ENCODE data around the gene PSME2.
"Not testable (repeated sequence)": the region's sequence is repeated elsewhere in the genome, so short reads cannot be mapped to it uniquely, and the experiment has no call there.

Gene PSME2

DNA sequence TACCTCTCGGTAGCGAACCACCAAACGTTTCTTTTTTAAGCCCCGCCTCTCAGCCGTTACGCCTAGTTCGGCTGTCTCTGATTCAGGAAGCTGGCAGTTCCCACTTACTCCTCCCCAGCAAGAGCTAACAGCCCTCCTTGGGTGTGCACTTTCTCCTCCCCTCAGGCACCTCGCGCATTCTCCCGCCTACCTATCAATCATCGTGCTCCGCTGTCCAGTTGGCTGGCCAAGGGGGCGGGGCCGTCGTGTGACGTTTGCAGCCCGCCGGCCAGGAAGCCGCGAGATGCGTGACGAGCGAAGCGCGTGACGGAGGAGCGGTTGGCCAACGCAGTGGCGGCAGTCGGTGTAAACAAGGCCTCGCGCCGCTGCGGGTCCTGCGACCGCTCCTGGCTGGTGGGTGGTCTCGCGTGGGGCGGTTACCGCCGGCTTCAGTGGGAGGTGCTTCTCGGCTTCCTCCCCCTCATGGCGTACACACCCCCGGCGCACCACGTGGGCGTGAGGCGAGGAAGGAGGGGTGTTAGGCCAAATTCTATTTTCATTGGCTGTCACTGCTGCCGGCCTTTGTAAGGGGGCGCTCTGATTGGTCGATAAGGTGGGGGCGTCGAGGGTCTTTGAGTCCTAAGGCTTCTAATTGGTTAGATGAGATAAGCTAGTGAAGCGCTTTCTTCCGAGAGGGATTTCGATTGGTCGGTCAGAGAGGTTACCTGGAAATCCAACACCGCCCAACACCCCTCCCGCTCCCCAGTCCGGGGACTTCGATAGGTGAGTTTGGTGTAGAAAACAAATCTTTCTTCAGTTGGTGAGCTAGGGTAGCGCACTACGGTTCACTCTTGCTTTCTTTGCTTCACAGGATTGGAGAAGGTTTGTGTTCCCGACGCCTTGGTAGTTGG lies 31.6 kb downstream of the PSME2 start, which contains the start of the genes DCAF11 and NRL:
TSS of gene DCAF11 (plus strand) at position 246 of the 890 bp plus-strand sequence. CDS start 818 bp downstream, outside the sequence.
TSS of gene NRL (minus strand) at position 418 of the 890 bp plus-strand sequence. CDS start 32,101 bp downstream, outside the sequence.
- peak; percentile 96 to 97 for DNase-seq (ENCODE audit: low read depth in 2 of 2)

DNA sequence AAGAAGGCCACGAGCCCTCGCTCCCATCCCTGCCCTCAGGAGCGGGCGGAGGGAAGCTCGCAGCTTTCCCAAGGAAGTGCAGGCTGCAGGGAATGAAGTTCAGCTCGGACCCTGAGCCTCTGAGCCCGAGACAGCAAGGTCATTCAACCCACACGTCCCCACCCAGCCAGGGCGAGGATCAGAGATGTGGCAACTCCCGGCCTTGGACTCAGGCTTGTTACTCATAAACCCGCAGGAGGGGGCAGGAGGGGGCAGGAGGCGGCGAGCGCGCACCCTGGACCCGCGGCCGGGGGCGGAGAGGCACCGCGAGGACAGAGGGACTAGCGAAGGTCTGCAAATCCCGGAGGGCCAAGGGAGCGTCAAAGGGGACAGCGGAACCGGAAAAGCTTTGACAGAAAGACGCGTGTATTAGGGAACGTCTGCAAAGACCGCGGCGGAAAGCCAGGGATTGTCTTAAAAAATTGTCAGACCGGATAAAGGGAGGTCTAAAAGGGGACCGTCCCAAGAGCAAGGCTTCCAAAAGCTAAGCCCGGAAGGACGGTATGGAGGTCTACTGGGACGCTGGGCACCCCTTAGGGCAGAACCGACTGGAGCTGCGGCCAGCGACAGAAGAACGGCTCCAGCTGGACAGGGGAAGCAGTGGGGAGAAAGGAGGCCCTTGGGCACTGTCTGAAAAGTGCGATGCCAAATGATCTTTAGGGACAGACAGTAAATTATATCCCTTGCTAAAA lies 32.4 kb downstream of the PSME2 start:
- peak; percentile 77 to 83 for DNase-seq (ENCODE audit: low read depth in 2 of 2)

DNA sequence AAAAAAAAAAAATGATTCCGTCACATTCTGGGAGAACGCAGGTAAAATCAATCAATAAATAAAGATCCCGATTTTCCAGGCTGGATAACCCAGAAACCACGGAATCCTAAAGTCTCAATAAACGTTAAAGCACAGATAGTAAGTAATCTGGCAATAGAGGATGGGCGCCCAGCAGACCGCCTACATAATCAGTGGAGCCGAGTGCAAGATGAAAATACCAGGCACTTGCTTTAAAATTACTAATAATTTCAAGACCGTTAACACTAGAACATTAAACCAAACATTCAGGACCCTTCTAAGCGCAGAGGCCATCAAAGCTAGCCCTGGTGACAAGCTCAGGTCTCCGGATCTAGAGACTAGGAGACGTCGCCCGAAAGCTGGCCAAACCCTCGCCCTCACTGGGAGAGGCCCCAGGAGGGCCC lies 33.0 kb downstream of the PSME2 start:
- no peak for DNase-seq (ENCODE audit: low read depth in 2 of 2)

DNA sequence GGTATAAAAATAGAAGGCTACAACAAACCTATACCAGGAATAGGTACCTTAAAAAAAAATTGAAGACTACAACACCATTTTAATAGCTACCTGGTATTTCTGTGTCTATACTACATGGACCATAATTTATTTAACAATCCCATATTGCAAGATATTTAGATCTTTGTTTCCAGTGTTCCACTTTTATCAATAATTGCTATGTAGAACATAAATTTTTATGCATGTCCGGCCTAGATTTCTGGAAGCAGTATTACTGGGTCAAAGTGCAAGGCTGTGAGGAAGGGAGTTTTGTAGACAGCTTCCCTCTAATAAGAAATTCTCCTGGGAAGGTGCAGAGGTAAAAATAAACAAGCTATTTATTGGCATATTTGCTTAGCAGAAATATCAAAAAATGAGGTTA lies 35.9 kb downstream of the PSME2 start:
- DNase-seq (ENCODE audit: low read depth in 2 of 2) = no peak

DNA sequence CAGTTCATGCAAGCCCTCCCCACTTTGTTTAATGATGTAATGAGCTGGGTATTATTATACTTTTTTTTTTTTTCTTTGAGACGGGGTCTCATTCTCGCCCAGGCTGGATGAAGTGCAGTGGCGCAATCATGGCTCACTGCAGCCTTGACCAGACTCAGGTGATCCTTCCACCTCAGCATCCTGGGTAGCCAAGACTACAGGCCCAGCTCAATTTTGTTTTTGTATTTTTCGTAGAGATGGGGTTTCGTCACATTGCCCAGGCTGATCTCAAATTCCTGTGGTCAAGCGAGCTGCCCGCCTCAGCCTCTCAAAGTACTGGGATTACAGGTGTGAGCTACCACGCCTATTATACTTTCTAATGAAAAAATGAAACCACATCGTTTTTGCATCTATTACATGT lies 36.4 kb downstream of the PSME2 start:
- DNase-seq (ENCODE audit: low read depth in 2 of 2) = no peak

DNA sequence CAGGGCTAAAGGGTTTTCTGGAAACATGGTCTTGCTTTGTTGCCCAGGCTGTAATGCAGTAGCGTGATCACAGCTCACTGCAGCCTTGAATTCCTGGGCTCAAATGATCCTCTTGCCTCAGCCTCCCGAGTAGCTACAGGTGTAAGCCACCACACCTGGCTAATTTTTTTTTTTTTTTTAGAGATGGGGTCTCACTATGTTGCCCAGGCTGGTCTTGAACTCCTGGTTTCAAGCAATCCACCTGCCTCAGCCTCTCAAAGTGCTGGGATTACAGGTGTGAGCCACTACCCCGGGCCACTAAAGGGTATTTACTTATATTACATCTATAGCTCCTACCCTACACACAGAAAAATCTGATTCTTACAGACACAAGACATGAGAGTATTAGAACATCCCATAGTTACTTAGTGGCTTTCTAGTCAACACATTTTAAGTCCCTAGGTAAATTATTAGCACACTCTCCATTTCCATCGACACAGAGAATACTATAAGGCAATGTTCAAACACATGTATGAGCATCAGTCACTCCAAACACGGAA lies 38.0 kb downstream of the PSME2 start:
- no peak for DNase-seq (ENCODE audit: low read depth in 2 of 2)

DNA sequence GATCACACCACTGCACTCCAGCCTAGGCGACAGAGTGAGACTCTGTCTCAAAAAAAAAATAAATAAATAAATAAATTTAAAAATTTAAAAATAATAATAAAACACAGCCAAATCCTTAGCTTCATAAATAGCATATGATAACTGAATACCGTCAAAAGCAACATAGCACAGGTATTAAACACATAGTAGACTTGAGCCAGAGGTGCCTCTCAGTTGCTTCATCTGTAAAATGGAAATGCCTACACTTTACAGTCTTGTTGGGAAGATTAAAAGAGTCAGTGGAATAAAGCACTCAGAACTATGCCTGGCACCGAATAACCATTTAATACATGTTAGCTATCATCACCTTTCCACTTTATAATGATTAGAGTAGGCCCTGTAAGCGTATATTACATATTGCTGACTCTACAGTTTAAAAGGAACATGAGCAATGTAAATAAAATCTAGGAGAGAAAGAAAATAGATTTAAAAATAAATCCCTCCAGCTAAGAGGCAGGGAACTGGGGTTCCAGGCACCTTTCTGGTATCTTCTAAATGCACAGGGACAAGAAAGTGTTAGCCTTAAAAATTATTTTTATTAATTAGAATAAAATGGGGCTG lies 39.6 kb downstream of the PSME2 start:
- DNase-seq (ENCODE audit: low read depth in 2 of 2) = no peak

DNA sequence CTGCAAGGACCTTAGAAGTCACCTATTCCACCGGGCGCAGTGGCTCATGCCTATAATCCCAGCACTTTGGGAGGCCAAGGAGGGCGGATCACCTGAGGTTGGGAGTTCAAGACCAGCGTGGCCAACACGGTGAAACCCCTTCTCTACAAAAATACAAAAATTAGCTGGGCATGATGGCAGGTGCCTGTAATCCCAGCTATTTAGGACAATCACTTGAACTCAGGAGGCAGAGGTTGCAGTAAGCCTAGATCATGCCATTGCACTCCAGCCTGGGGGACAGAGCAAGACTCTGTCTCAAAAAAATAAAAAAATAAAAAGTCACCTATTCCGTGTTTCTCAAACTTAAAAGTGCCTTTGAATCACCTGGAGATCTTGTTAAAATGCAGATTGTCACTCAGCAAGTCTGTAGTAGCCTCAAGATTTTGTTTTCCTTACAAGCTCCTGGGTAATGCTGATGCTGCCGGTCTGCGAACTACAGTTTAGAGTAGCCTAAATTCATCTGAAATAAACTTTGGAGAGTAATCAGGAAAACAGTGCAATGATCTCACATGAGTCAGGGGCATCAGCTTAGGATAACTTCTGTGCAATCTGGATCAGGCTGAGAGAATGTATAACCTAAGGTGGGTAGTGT lies 40.7 kb downstream of the PSME2 start:
- not testable (repeated sequence) for DNase-seq (ENCODE audit: low read depth in 2 of 2)

DNA sequence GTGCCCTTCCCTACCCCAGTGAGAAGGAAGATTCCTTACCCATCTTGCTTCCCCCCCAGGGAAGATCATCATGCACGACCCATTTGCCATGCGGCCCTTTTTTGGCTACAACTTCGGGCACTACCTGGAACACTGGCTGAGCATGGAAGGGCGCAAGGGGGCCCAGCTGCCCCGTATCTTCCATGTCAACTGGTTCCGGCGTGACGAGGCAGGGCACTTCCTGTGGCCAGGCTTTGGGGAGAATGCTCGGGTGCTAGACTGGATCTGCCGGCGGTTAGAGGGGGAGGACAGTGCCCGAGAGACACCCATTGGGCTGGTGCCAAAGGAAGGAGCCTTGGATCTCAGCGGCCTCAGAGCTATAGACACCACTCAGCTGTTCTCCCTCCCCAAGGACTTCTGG lies 43.0 kb downstream of the PSME2 start:
- no peak for DNase-seq (ENCODE audit: low read depth in 2 of 2)

DNA sequence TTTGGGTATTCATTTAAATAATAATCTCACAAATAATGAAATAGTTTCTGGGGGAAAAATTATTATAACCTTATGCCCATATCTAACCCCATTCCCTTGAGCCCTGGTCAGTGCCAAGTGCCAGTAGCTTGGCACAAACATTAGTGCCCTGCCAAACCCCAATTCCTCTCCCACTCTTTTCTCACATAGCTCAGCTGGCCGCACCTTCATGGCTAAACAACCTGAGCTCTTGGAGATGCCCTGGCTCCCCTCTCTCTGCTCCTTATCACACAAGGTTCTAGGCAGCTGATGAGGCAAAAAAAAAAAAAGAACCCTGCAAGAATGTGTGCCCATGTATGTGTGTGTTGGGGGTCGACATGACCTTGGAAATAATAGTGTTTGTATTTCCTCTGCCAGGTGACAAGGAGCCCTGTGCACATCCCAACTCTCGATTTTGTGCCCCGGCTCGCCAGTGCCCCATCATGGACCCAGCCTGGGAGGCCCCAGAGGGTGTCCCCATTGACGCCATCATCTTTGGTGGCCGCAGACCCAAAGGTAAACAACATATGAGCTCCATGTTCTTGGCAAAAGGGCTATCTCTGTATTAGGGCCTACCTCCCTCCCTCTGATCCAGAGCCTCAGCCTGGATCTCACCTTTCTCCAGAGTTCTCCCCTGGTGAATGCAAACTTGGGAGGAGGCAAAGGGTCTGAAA lies 43.9 kb downstream of the PSME2 start:
- no peak for DNase-seq (ENCODE audit: low read depth in 2 of 2)

DNA sequence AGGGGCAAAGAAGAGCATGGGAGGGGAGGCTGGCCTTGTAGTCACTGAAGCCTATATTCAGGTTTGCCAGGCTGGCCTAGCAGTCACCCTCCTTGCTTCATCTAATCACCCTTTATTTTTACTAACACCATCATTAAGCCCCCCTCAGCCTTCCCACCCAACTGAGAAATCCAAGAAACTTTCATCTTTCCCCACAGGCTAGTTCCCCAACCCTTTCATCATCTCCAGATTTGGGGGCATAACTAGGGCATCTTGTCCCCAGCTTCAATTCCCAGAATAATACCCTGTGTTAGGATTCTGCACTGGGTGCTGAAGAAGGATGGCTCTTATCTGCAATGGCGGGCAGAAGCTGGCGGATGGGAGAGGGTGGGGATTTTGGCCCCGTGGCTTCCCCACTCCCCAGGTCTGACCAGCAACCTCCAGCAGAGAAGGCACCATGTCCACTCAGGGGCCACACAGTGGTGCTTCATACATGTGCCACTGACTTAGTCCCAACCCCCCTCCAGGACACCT lies 45.4 kb downstream of the PSME2 start:
- no peak for DNase-seq (ENCODE audit: low read depth in 2 of 2)

DNA sequence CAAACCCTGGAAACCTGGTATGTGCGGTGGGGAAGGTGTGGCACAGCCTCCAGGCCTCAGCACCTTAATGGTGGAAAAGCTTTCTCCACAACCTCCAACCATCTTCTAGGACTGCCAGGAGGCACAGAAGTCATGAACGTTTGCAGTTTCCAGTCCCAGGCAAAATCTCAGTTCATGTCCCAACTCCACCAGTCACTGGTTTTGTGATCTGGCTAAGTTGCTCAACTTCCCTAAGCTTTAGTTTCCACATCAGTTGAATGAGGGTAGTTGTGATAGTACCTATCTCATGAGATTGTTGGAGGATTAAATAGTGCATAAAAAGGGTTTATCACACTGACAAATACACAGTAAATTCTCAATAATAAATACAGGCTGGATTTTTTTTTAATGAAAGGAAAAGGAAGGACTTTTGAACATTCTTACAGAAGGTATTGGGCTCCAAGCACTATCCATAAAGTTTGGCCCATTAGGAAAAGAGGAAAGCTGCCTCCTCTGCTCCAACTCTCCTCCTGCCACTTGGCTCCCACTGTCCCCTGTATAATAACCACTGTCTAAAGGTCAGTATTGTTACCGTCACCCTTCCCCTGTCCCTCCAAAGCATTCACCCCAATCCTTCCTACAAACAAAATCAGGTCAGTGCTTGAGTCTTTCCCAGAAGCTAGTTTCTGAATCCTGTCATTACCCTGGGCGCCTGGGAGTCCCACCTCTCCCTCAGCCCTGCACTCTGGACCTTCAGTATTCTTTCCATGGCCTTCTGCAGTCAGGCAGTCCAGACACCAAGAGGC lies 46.0 kb downstream of the PSME2 start:
- DNase-seq (ENCODE audit: low read depth in 2 of 2) = no peak

DNA sequence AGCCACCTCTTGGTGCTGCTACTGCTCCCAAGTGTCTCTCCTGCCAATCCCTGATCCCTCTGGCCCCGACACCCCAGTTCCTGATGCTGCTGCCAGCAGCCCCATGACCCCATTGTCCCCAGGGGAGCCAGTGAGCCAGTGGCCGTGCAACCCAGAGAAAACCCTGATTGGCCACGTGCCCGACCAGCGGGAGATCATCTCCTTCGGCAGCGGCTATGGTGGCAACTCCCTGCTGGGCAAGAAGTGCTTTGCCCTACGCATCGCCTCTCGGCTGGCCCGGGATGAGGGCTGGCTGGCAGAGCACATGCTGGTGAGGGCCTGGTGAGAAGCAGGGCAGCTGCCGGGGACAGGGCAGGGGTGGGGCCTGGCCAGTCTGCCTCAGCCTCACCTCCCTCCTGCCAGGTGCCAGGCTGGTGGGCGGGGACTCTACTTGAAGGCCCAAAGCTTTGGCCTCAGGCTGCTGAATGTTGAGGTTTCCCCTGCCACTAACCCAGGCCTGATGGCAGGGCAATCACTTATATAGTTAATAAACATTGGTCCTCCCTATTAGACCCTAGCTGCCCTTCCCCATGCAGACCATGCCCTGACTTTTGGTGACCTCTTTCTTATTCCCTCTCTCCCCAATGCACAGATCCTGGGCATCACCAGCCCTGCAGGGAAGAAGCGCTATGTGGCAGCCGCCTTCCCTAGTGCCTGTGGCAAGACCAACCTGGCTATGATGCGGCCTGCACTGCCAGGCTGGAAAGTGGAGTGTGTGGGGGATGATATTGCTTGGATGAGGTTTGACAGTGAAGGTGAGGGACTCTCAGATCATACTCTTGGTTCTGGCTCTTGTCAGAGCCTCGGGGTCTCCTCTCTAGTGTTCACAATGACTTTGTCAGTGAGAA lies 47.2 kb downstream of the PSME2 start:
- no peak for DNase-seq (ENCODE audit: low read depth in 2 of 2)

DNA sequence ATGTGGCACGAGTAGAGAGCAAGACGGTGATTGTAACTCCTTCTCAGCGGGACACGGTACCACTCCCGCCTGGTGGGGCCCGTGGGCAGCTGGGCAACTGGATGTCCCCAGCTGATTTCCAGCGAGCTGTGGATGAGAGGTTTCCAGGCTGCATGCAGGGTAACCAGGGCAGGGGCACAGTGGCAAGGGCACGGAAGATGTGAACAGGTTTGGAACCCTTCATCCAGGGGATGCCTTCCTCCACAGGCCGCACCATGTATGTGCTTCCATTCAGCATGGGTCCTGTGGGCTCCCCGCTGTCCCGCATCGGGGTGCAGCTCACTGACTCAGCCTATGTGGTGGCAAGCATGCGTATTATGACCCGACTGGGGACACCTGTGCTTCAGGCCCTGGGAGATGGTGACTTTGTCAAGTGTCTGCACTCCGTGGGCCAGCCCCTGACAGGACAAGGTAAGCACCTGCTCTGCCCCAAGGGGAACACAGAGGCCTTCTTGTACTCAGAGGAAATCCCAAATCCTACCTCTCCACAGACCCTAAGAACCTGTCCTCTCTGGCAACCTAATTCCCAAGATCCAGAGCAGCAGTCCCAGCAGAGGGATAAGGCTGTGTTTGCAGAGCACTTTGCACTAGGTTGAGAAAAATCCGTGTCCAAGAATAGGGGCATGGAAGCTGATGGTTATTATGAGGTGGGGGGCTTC lies 48.0 kb downstream of the PSME2 start:
- DNase-seq (ENCODE audit: low read depth in 2 of 2) = no peak

DNA sequence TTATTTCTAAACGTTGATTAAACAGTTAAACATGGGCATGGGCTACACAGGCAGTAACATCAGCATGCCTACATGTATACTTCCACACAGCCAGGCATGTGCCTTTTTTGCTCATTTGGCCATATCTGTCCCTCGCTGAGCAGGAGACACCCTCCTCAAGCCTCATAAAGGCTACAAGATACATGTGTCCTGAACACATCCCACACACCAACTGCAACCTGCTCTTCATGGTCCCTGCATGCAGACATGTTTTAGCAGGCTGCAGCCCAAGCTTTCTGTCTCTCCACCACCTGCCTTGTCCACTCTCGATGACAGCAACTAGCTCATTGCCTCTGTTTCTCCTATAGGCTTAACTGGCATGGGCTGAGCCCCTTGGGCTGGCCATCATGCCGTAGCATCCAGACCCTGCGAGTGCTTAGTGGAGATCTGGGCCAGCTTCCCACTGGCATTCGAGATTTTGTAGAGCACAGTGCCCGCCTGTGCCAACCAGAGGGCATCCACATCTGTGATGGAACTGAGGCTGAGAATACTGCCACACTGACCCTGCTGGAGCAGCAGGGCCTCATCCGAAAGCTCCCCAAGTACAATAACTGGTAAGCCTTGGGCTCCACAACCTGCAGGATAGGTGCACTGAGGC lies 49.7 kb downstream of the PSME2 start:
- DNase-seq (ENCODE audit: low read depth in 2 of 2) = no peak

DNA sequence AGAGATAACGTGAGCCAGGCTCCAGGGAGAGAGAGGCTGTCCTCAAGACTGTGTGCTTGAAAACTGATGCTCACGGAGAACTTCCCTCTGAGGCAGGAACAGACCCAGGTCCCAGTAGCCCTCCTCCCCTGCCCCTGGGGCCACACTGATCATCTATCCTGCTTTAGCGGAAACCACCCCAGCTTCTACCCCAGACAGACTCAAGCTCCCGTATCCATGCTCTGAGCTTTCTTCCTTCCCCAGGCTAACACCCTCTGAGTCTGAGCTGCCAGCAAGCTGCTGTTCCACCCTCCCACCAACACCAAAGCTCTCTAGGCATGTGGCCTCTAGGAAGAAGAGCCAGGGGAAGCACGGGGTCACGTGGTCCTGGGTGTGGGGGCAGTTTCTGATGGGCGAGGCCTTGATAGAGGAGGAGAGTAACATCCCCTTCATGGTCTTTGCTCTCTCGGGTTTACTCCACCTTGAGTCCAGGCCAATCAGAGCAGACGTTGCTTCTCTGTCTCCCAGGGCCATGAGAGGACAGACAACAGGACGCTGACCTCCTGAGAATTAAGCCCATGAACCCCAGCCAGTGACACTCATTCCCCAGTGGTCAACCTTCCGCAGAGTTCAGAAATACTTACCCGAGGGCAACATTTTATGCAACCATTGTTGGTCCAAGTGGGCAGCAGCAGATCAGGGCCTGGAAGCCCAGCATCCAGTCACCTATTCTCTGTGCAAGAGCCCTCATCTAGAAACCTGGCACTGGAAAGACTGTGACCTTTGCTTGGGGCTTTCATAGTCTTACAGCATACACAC lies 50.9 kb downstream of the PSME2 start:
- DNase-seq (ENCODE audit: low read depth in 2 of 2) = peak; percentile 61 to 64

DNA sequence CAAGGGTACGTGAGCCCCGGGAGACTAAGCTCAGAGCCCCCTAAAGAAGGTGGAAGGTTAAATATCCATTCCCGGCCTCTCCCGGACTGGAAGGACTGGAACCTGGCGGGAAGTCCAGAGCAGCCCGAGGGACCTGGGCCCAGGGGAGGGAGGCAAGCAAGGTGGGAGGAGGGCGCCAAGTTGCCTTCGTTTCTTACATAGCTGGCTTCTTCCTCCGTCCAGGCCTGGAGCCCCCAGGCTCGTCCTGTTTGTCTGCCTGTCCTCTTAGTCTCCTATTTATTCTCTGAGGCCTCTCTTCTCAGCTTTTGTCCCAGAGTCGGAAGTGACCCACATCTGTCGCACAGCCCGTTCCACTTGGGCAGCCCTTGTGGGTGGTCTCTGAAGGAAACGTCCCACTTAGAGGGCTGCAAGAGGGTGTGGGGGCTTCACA lies 51.6 kb downstream of the PSME2 start:
- no peak for DNase-seq (ENCODE audit: low read depth in 2 of 2)
